Mesothelial cell of epicardium (in vitro differentiated cells): Measurements from ENCODE around the gene MBD4. TPM values are rescaled to one million over a fixed set of nuclear protein-coding genes. Genes with fewer than 3 reads are reported as not detected.
A peak's percentile ranks its signal among the peaks of the same experiment; 100 is the strongest.

ENCODE experiments used
- DNase-seq, 2 experiments: peaks; one replicate each; pipeline ENCODE4 v3.0.0; 2021; ENCODE audit warnings: low spot score in 2 of 2; ENCODE audit not compliant: unreplicated experiment in 2 of 2
- H3K27ac Mint-ChIP-seq: 2 replicates; pipeline ENCODE4 v1.8.0; 2021; ENCODE audit warnings: mixed read lengths
- H3K27me3 Mint-ChIP-seq: 2 replicates; pipeline ENCODE4 v1.8.0; 2021; ENCODE audit warnings: low read depth, mixed read lengths
- H3K36me3 Mint-ChIP-seq: 2 replicates; pipeline ENCODE4 v1.8.0; 2021; ENCODE audit warnings: mixed read lengths
- H3K4me1 Mint-ChIP-seq: 2 replicates; pipeline ENCODE4 v1.8.0; 2021; ENCODE audit warnings: mixed read lengths
- H3K4me3 Mint-ChIP-seq: 2 replicates; pipeline ENCODE4 v1.8.0; 2021; ENCODE audit warnings: mild to moderate bottlenecking, moderate library complexity, mixed read lengths
- H3K9me3 Mint-ChIP-seq: 2 replicates; pipeline ENCODE4 v1.8.0; 2021; ENCODE audit warnings: mixed read lengths
- total RNA-seq: library from RNA; stranded (reverse); gene quantifications from 3 replicates; pipeline ENCODE4 v1.2.1, GENCODE V29; 2021
- TF ChIP-seq, protein P1 (sequence below): fragments of 200-600 bp; sonication (generic); IDR thresholded peaks from one replicate; pipeline ENCODE4 v1.5.0; 2021; ENCODE audit warnings: antibody characterized with exemption; ENCODE audit not compliant: unreplicated experiment

The MBD4 gene
- total RNA-seq, 1 donor from 2014 or later = 26.6 TPM

DNA sequence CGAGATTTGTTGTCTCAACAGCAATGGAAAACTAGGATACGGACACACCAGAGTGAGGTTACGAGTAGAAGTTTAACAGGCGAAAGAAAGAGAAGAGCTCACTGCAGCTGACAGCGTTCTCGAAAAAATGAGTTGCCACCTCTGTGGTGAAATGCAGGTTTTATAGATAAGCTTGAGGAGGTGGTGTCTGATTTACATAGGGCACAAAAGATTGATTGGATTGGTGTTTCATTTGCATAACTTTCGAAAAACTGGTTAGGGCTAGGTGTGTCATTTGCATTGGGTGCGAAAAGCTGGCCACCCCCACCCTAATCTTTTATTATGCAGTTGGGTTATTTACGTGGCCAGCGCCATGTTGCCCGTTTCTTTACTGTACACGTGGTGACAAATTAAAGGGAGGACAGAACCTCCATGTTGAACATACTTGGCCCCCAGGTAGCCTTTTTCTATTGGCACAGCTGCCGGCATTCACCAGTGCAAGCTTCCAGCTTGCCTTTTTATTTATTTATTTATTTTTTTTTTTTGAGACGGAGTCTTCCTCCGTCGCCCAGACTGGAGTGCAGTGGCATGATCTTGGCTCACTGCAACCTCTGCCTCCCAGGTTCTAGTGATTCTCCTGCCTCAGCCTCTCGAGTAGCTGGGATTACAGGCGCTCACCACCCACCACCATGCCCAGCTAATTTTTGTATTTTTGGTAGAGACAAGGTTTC lies 8.6 kb upstream of the MBD4 start:
- Mint-ChIP-seq H3K4me1 (peaks cover 39% of the 10 kb centered on the region), H3K36me3 (peaks cover 14% of the 10 kb centered on the region), H3K4me3 (no peak overlapping the region), H3K27me3 (no peaks in the 10 kb centered on the region), H3K9me3 (no peaks in the 10 kb centered on the region), H3K27ac (peak overlapping the region; percentile 26)
- DNase-seq = no peak
- TF ChIP-seq, protein P1, sequence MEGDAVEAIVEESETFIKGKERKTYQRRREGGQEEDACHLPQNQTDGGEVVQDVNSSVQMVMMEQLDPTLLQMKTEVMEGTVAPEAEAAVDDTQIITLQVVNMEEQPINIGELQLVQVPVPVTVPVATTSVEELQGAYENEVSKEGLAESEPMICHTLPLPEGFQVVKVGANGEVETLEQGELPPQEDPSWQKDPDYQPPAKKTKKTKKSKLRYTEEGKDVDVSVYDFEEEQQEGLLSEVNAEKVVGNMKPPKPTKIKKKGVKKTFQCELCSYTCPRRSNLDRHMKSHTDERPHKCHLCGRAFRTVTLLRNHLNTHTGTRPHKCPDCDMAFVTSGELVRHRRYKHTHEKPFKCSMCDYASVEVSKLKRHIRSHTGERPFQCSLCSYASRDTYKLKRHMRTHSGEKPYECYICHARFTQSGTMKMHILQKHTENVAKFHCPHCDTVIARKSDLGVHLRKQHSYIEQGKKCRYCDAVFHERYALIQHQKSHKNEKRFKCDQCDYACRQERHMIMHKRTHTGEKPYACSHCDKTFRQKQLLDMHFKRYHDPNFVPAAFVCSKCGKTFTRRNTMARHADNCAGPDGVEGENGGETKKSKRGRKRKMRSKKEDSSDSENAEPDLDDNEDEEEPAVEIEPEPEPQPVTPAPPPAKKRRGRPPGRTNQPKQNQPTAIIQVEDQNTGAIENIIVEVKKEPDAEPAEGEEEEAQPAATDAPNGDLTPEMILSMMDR = no peak

- no peak for DNase-seq
- Mint-ChIP-seq H3K36me3 (peaks cover under 1% of the 10 kb centered on the region), H3K4me1 (peaks cover 50% of the 10 kb centered on the region), H3K9me3 (no peaks in the 10 kb centered on the region), H3K4me3 (no peak overlapping the region), H3K27me3 (no peaks in the 10 kb centered on the region), H3K27ac (peak overlapping the region; percentile 47)
- TF ChIP-seq, protein P1 = no peak
Measured at GRCh38 chr3:129446926-129447325, 7.2 kb upstream of the MBD4 start.

DNA sequence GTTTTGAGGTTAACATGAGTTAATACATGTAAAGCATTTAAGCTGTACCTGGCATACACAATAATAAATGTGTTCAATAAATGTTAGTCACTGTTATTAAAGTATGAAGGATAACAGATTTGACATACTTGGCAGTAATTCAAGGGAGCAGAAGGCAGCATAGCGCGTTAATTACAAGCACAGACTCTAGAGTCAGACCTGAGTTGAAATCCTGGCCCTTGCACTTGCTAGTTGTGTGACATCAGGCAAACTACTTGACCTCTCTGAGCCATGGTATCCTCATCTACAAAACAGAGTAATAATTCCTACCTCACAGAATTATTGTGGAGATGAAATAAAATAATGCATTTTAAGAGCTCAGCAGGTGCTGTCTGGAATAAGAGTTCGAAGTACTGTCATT lies 5.7 kb upstream of the MBD4 start:
- Mint-ChIP-seq H3K4me1 (peaks cover 63% of the 10 kb centered on the region), H3K27me3 (no peaks in the 10 kb centered on the region), H3K9me3 (no peaks in the 10 kb centered on the region), H3K4me3 (no peak overlapping the region), H3K27ac (peak overlapping the region; percentile 43), H3K36me3 (no peaks in the 10 kb centered on the region)
- DNase-seq = no peak
- TF ChIP-seq, protein P1 = no peak

DNA sequence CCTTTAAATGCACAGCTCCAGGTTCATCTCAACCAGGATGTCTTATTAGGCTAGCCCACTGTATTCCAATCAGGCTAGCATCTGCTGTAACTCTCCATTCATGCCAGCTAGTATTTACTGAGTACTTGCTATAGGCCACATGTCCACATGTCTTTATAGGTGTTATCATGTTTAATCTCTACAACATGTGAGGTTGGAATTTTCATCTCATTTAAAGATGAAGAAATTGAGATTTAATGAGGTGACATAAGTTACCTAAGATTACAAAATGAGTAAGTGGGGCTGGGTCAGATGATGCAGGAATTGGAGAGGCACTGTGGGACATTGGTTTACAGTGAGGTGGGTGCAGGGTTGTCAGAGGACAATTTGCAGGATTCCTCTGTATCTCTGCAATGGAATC lies 3.2 kb upstream of the MBD4 start:
- Mint-ChIP-seq H3K9me3 (no peaks in the 10 kb centered on the region), H3K27ac (no peak overlapping the region), H3K36me3 (no peaks in the 10 kb centered on the region), H3K4me1 (peaks cover 61% of the 10 kb centered on the region), H3K27me3 (no peaks in the 10 kb centered on the region), H3K4me3 (no peak overlapping the region)
- DNase-seq = no peak
- TF ChIP-seq, protein P1 = no peak

- H3K36me3 Mint-ChIP-seq = no peaks in the 10 kb centered on the region
- no peak for DNase-seq
- no peaks in the 10 kb centered on the region for H3K9me3 Mint-ChIP-seq
- no peaks in the 10 kb centered on the region for H3K27me3 Mint-ChIP-seq
- H3K4me1 Mint-ChIP-seq = peaks cover 62% of the 10 kb centered on the region
- TF ChIP-seq, protein P1 = no peak
- no peak overlapping the region for H3K4me3 Mint-ChIP-seq
- H3K27ac Mint-ChIP-seq = no peak overlapping the region
Measured at GRCh38 chr3:129442486-129442885, 2.7 kb upstream of the MBD4 start.
